ENCODE results near the gene CTSF.

CTSF gene

DNA sequence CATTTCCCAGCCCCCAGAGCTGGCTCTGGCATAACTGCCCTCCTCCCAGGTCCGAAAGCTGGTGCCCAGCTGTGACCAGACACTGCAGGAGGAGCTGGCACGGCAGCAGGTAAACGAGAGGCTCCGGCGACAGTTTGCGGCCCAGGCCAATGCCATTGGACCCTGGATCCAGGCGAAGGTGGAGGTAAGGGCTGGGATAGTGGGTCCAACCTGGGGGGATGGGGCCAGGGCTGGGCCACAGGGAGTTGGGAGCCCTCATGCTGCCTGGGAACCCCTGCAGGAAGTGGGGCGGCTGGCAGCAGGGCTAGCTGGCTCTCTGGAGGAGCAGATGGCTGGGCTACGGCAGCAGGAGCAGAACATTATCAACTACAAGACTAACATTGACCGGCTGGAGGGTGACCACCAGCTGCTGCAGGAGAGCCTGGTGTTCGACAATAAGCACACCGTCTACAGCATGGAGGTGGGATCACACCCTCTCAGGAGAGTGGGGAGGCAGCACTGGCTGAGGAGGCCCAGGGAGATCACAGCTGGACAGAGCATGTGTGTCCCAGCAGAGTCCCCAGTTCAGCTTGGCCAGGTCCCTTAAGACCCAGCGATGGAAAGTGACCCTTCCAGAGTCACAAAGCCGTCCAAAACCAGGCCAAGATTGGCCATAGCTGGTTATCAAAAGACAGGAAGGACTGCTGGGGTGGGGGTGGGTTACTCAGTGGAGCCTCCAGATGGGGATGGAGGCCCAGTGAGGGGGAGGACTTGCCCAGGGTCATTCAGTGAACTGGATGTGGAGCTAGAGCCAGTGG, 7.0 kb downstream of the CTSF start:
- no peak for DNase-seq (ENCODE audit: low spot score)
- TF ChIP-seq, protein P1, sequence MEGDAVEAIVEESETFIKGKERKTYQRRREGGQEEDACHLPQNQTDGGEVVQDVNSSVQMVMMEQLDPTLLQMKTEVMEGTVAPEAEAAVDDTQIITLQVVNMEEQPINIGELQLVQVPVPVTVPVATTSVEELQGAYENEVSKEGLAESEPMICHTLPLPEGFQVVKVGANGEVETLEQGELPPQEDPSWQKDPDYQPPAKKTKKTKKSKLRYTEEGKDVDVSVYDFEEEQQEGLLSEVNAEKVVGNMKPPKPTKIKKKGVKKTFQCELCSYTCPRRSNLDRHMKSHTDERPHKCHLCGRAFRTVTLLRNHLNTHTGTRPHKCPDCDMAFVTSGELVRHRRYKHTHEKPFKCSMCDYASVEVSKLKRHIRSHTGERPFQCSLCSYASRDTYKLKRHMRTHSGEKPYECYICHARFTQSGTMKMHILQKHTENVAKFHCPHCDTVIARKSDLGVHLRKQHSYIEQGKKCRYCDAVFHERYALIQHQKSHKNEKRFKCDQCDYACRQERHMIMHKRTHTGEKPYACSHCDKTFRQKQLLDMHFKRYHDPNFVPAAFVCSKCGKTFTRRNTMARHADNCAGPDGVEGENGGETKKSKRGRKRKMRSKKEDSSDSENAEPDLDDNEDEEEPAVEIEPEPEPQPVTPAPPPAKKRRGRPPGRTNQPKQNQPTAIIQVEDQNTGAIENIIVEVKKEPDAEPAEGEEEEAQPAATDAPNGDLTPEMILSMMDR (IDR thresholded peaks at IDR 0.05; ENCODE audit: extremely low read depth, insufficient read depth, missing control alignments), result no peak
- in situ Hi-C loops (cut with MboI; ENCODE audit: low pct_unique_long_range_greater_than_20kb, low sequenced_read_pairs, unreplicated experiment), result loop anchor here (25.0 kb wide), 1 partner anchor 276 kb away; the partner anchor contains the start of gene RCE1

DNA sequence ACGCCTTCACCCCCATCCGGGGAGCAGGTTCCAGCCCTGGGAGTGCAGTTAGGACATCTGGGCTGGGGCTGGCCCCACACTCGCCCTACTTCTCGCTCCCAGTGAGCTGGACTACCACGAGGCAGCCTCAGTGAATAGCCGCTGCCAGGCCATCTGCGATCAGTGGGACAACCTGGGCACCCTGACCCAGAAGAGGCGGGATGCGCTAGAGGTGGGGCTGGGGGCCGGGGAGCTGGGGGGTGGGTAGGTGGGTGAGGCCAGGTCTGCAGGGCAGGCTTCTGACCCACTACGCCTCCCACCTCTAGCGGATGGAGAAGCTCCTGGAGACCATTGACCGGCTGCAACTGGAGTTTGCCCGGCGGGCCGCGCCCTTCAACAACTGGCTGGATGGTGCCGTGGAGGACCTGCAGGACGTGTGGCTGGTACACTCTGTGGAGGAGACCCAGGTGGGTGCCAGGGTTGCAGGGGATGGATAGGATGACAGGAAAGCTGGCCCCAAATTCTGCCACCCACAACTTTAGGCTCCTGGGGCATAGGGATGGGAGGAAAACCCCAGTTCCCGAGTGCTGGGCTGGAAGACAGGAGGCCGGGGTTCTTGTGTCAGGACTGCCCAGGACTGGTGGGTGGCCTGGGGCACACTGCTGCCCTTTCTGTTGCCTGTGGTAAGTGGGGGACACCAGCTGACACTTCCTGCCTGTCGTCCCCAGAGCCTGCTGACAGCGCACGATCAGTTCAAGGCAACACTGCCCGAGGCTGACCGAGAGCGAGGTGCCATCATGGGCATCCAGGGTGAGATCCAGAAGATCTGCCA, 8.3 kb downstream of the CTSF start:
- in situ Hi-C loops (cut with MboI; ENCODE audit: low pct_unique_long_range_greater_than_20kb, low sequenced_read_pairs, unreplicated experiment), result loop anchor here (25.0 kb wide), 1 partner anchor 277 kb away; the partner anchor contains the start of gene RCE1
- TF ChIP-seq, protein P1 (IDR thresholded peaks at IDR 0.05; ENCODE audit: extremely low read depth, insufficient read depth, missing control alignments), result no peak
- DNase-seq (ENCODE audit: low spot score), result no peak

DNA sequence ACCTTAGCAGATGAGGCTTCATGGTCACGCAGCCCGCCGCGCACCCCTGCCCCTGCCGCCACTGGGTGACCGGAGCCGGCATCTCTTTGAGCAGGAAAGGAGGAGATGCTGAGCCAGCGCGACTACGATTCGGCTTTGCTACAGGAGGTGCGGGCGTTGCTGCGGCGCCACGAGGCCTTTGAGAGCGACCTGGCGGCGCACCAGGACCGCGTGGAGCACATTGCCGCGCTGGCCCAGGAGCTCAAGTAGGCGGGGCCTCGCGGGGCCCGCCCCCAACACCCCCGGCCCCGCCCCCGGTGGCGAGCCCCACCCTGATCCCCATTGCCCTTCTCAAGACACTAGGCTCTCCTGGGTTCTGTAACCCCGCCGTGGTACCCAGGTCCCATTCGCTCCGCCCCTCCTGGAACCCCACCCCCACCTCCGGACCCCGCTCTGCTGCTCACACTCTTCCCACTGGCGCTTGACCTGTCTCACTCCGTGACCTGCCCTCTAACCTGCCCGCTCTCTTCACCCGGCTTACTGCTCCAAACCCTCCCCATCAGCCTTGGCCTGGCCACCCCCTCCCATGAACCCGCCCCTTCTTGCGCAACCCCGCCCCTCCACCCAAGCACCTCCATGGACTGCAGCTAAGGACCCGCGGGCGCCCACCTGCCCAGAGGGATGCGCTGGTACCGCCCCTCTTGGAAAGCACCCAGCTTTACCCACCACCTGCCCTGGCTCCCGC, 9.1 kb downstream of the CTSF start:
- no peak for DNase-seq (ENCODE audit: low spot score)

DNA sequence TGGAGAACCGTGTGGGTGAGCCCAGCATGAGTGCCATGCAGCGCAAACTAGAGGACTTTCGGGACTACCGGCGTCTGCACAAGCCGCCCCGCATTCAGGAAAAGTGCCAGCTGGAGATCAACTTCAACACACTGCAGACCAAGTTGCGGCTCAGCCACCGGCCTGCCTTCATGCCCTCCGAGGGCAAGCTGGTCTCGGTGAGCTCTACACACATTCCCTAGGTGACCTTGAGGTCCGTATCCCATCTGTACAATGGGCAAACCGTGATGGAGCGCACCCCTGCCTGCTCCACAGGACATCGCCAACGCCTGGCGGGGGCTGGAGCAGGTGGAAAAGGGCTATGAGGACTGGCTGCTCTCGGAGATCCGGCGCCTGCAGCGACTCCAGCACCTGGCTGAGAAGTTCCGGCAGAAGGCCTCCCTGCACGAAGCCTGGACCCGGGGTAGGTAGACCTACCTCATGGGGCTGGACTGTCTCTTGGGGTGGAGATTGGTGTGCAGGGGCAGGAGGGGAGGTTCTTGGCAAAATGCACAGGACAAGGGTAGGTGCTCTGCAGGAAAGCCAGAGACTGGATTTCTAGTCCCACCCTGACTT, 10.6 kb downstream of the CTSF start:
- no peak for DNase-seq (ENCODE audit: low spot score)
- TF ChIP-seq, protein P1 (IDR thresholded peaks at IDR 0.05; ENCODE audit: extremely low read depth, insufficient read depth, missing control alignments), result no peak
- in situ Hi-C loops (cut with MboI; ENCODE audit: low pct_unique_long_range_greater_than_20kb, low sequenced_read_pairs, unreplicated experiment), result loop anchor here (25.0 kb wide), 1 partner anchor 279 kb away; the partner anchor contains the start of gene RCE1

More for the DNA sequence above, 9.1 kb downstream of the CTSF start:
- TF ChIP-seq, protein P1 (IDR thresholded peaks at IDR 0.05; ENCODE audit: extremely low read depth, insufficient read depth, missing control alignments), result no peak
- in situ Hi-C loops (cut with MboI; ENCODE audit: low pct_unique_long_range_greater_than_20kb, low sequenced_read_pairs, unreplicated experiment), result loop anchor here (25.0 kb wide), 1 partner anchor 278 kb away; the partner anchor contains the start of gene RCE1

DNA sequence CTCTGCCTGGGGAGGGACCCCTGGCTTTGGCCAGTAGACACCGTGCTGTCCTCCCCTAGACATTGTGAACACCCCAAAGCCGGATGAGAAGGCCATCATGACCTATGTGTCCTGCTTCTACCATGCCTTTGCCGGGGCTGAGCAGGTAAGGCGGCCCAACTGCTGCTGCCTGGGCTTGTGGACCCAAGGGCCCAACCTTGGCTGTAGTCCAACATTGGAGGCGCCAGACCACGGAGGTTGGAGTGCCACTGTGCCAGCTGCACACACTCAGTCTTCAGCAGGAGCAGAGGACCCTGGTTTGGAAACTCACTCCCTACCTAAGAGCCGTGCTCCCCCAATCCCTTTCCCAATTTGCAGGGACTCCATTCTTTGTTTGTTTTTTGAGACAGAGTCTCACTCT, 12.3 kb downstream of the CTSF start:
- TF ChIP-seq, protein P1 (IDR thresholded peaks at IDR 0.05; ENCODE audit: extremely low read depth, insufficient read depth, missing control alignments), result no peak
- DNase-seq (ENCODE audit: low spot score), result no peak
- in situ Hi-C loops (cut with MboI; ENCODE audit: low pct_unique_long_range_greater_than_20kb, low sequenced_read_pairs, unreplicated experiment), result loop anchor here (25.0 kb wide), 1 partner anchor 281 kb away; the partner anchor contains the start of gene RCE1

Measured in GM13977 (cell line).